Retinal pigment epithelial cell (primary cell): ENCODE data around the gene F8.

ENCODE experiments used
- DNase-seq: peaks from one replicate; pipeline ENCODE4 v3.0.0-alpha.2; 2010; ENCODE audit warnings: low read depth
- H3K4me3 ChIP-seq: 2 replicates; pipeline ENCODE4 v1.5.1; 2011; ENCODE audit warnings: mild to moderate bottlenecking, low read length, control low read depth, moderate library complexity
- CTCF ChIP-seq: conservative IDR thresholded peaks from 2 replicates; pipeline ENCODE4 v1.5.1; 2011; ENCODE audit warnings: low read depth, low read length, control low read depth, inconsistent platforms

Gene F8

DNA sequence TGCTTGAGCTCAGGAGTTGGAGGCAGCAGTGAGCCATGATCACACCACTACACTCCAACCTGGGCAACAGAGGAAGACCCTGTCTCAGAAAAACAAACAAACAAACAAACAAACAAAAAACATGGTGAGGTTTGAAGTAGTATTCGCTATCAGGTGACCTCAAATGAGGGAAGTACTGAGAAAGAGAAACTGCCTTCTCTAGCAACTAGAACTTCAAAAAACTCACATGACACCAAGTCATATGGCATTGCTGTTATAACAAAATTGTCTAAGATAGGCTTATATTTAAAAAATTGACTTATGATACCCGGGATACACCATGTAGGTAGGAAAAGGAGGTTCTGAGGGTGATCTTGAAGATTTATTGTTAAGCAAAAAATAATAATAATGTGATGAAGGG is 227.5 kb downstream of the F8 start:
- no peak for DNase-seq
- TF ChIP-seq CTCF: no peak
- no peak overlapping the region for H3K4me3 ChIP-seq

GRCh38 chrX:154793084-154793795 is 229.3 kb downstream of the F8 start:
- no peak for DNase-seq
- no peak overlapping the region for H3K4me3 ChIP-seq
- no peak for TF ChIP-seq CTCF

DNA sequence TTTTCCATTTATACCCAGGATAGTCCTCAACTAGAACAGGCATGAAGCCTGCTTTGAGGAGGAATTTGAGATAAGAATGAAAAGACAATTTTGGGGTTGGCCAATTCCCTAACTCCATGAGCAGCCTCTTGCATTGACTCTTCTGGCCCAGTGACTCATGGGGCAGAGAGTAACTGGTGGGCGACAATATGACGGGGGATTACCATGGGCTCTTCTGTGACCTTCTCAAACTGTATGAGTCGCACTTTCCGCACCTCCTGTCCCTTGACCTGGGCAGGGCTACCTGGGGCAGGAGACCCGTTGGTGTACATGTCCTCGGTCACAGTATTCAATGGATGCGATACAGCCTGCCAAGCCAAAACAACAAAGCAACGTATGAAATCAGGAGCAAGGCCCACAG is 230.6 kb downstream of the F8 start:
- DNase-seq: no peak
- TF ChIP-seq CTCF: no peak
- H3K4me3 ChIP-seq: no peak overlapping the region

- no peak for TF ChIP-seq CTCF
- H3K4me3 ChIP-seq: no peak overlapping the region
- no peak for DNase-seq
These were observed 231.1 kb downstream of the F8 start for GRCh38 chrX:154791467-154791866.
